Islet of Langerhans (tissue), 1 donor: ENCODE results near the gene ZNF26.
A peak's percentile ranks its signal among the peaks of the same experiment; 100 is the strongest.
"Not testable (repeated sequence)": the region's sequence is repeated elsewhere in the genome, so short reads cannot be mapped to it uniquely, and the experiment has no call there.

ENCODE experiments used
- FAIRE-seq: peaks from one replicate; lab custom pipeline; 2011; peaks lifted over from hg19 to GRCh38; lab: Jason Lieb, UNC

Gene ZNF26

GRCh38 chr12:132956011-132956788 is 30.0 kb upstream of the ZNF26 start, which contains the start of gene ZNF605:
Gene ZNF605, minus strand, starts transcription at chr12:132956306. Its CDS starts 10,671 bp downstream, at chr12:132945635.
- no peak for FAIRE-seq

GRCh38 chr12:132961790-132962189 is 24.4 kb upstream of the ZNF26 start:
- not testable (repeated sequence) for FAIRE-seq

- not testable (repeated sequence) for FAIRE-seq
These were observed 22.2 kb upstream of the ZNF26 start for GRCh38 chr12:132963947-132964346.

- no peak for FAIRE-seq
These were observed 20.4 kb upstream of the ZNF26 start for GRCh38 chr12:132965796-132966195.

- no peak for FAIRE-seq
These were observed 19.3 kb upstream of the ZNF26 start for GRCh38 chr12:132966676-132967415.

GRCh38 chr12:132967736-132968135 is 18.4 kb upstream of the ZNF26 start:
- no peak for FAIRE-seq

- FAIRE-seq, result no peak
These were observed 13.8 kb upstream of the ZNF26 start for GRCh38 chr12:132972374-132972773.

- FAIRE-seq, result not testable (repeated sequence)
These were observed 9.3 kb upstream of the ZNF26 start for GRCh38 chr12:132976870-132977269.

- FAIRE-seq, result no peak
These were observed 688 bp downstream of the ZNF26 start for GRCh38 chr12:132986885-132987225.

GRCh38 chr12:132998741-132999140 is 12.6 kb downstream of the ZNF26 start:
- no peak for FAIRE-seq

- FAIRE-seq, result no peak
These were observed 24.6 kb downstream of the ZNF26 start for GRCh38 chr12:133010657-133011297.

- no peak for FAIRE-seq
These were observed 37.4 kb downstream of the ZNF26 start for GRCh38 chr12:133023566-133023965.

- FAIRE-seq, result no peak
These were observed 40.8 kb downstream of the ZNF26 start for GRCh38 chr12:133026996-133027395.

- FAIRE-seq, result peak; percentile 72
These were observed 51.2 kb downstream of the ZNF26 start, which contains the start of gene ZNF84 for GRCh38 chr12:133037207-133038005. Gene ZNF84, plus strand, starts transcription at chr12:133037509. Its CDS starts 3,959 bp downstream, at chr12:133041468.

- no peak for FAIRE-seq
These were observed 52.0 kb downstream of the ZNF26 start for GRCh38 chr12:133038118-133038709.

- FAIRE-seq, result no peak
These were observed 60.5 kb downstream of the ZNF26 start for GRCh38 chr12:133046698-133047097.

GRCh38 chr12:133057446-133057845 is 71.3 kb downstream of the ZNF26 start:
- no peak for FAIRE-seq

- FAIRE-seq, result no peak
These were observed 72.3 kb downstream of the ZNF26 start for GRCh38 chr12:133058203-133059113.

- no peak for FAIRE-seq
These were observed 75.8 kb downstream of the ZNF26 start for GRCh38 chr12:133061954-133062353.

GRCh38 chr12:133063556-133063955 is 77.4 kb downstream of the ZNF26 start:
- FAIRE-seq, result no peak

GRCh38 chr12:133073836-133074235 is 87.7 kb downstream of the ZNF26 start:
- FAIRE-seq, result no peak
